ENCODE data around the gene CNST. TPM values are rescaled to one million over a fixed set of nuclear protein-coding genes. Genes with fewer than 3 reads are reported as not detected.
A peak's percentile ranks its signal among the peaks of the same experiment; 100 is the strongest.
"Not testable (repeated sequence)": the region's sequence is repeated elsewhere in the genome, so short reads cannot be mapped to it uniquely, and the experiment has no call there.

CNST gene
- total RNA-seq, 2 experiments from 2014 or later = 23.6 to 24.2 TPM

- Mint-ChIP-seq H3K4me3 (no peak overlapping the region), H3K9me3 (ENCODE audit: low read depth) (no peaks in the 10 kb centered on the region), H3K4me1 (peaks cover 12% of the 10 kb centered on the region), H3K27ac (peak overlapping the region; percentile 13), H3K27me3 (no peaks in the 10 kb centered on the region), H3K36me3 (ENCODE audit: low read depth) (peaks cover 36% of the 10 kb centered on the region)
- ChIA-PET CTCF (interaction anchor here (1.4 to 1.5 kb wide), 2 partner anchors 51 to 86 kb away, joined by 3 read pairs; no protein-coding TSS in a partner anchor), POLR2A (no interaction called here)
- DNase-seq (no peak), ATAC-seq (no peak)
- intact Hi-C loops (cut with DNase I, micrococcal nuclease) = no loop called here
Observed at GRCh38 chr1:246629976-246630375, 63.7 kb downstream of the CNST start.

DNA sequence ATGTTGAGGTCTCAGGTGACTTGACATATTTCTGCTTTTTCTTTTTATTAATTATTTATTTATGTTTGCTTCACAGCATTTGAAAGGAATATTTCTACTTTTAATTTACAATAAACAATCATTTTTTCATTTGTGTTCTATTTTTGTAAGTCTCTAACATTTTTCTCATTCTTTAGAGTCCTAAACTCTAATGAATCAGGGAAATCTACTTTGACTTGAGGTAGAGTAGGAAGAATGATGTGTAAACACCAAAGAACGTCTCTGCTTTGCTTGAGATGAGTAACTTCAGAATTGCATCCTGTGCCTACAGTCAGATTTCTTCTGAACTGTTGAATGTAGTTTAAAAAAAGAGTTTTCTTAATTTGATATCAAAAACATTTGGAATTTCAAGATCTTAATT, 65.2 kb downstream of the CNST start:
- Mint-ChIP-seq H3K27me3 (no peaks in the 10 kb centered on the region), H3K4me3 (no peak overlapping the region), H3K27ac (no peak overlapping the region), H3K9me3 (ENCODE audit: low read depth) (no peaks in the 10 kb centered on the region), H3K36me3 (ENCODE audit: low read depth) (peaks cover 34% of the 10 kb centered on the region), H3K4me1 (peaks cover 12% of the 10 kb centered on the region)
- DNase-seq = no peak
- no peak for ATAC-seq
- ChIA-PET POLR2A (no interaction called here), CTCF (no interaction called here)
- intact Hi-C loops (cut with DNase I, micrococcal nuclease) = no loop called here

- intact Hi-C loops (cut with DNase I, micrococcal nuclease) = no loop called here
- Mint-ChIP-seq H3K9me3 (ENCODE audit: low read depth) (no peaks in the 10 kb centered on the region), H3K27me3 (no peaks in the 10 kb centered on the region), H3K4me1 (peaks cover 12% of the 10 kb centered on the region), H3K4me3 (no peak overlapping the region), H3K27ac (peak overlapping the region; percentile 31), H3K36me3 (ENCODE audit: low read depth) (peaks cover 26% of the 10 kb centered on the region)
- ChIA-PET CTCF (interaction anchor here (1.2 kb wide), 1 partner anchor 10 kb away, joined by 4 read pairs; no protein-coding TSS in a partner anchor), POLR2A (no interaction called here)
- no peak for DNase-seq
- no peak for ATAC-seq
Observed at GRCh38 chr1:246632281-246633168, 66.3 kb downstream of the CNST start.

DNA sequence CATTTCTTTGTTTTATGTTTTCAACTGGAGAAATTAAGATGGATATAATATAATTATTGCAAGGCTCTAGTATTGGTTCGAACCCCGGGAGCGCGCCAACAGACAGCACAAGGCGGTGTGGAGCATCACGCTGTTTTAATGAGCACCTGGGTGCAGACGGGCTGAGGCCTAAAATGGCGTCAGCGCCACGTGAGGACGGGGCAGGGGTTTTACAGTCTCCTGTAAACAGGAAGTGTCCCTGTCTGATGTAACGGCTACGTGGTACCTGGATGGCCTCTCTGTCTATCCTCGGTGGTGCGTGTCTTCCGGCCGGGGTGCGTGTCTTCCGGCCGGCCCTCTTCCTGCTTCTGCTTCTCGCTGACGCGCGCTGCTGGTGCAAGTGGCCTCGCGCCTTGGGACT, 68.4 kb downstream of the CNST start:
- DNase-seq; H3K4me1 Mint-ChIP-seq; H3K9me3 Mint-ChIP-seq (ENCODE audit: low read depth); H3K4me3 Mint-ChIP-seq; H3K27ac Mint-ChIP-seq; CTCF ChIA-PET; H3K27me3 Mint-ChIP-seq; intact Hi-C loops (cut with DNase I, micrococcal nuclease); POLR2A ChIA-PET; ATAC-seq: not testable (repeated sequence)
- H3K36me3 Mint-ChIP-seq (ENCODE audit: low read depth) = peaks cover 25% of the 10 kb centered on the region

- Mint-ChIP-seq H3K4me1 (peaks cover 3% of the 10 kb centered on the region), H3K27ac (no peak overlapping the region), H3K9me3 (ENCODE audit: low read depth) (peaks cover 2% of the 10 kb centered on the region), H3K4me3 (no peak overlapping the region), H3K36me3 (ENCODE audit: low read depth) (peaks cover 30% of the 10 kb centered on the region), H3K27me3 (no peaks in the 10 kb centered on the region)
- CTCF ChIA-PET = no interaction called here
- ATAC-seq = no peak
- intact Hi-C loops (cut with DNase I, micrococcal nuclease) = no loop called here
- POLR2A ChIA-PET = no interaction called here
- no peak for DNase-seq
Observed at GRCh38 chr1:246638941-246639655, 72.8 kb downstream of the CNST start.

- peak overlapping the region; percentile 79 for H3K27ac Mint-ChIP-seq
- peaks cover 2% of the 10 kb centered on the region for H3K9me3 Mint-ChIP-seq (ENCODE audit: low read depth)
- intact Hi-C loops (cut with DNase I, micrococcal nuclease) = loop anchor here (5.0 to 10.0 kb wide), 2 partner anchors 75 to 77 kb away; partner anchors contain the start of genes CNST (in 1 of the 2) and TFB2M (in 1 of the 2)
- no peak for ATAC-seq
- ChIA-PET CTCF (no interaction called here), POLR2A (no interaction called here)
- no peak for DNase-seq
- peaks cover 29% of the 10 kb centered on the region for H3K36me3 Mint-ChIP-seq (ENCODE audit: low read depth)
- no peak overlapping the region for H3K4me3 Mint-ChIP-seq
- H3K4me1 Mint-ChIP-seq = peaks cover 3% of the 10 kb centered on the region
- no peaks in the 10 kb centered on the region for H3K27me3 Mint-ChIP-seq
Observed at GRCh38 chr1:246639732-246640131, 73.5 kb downstream of the CNST start.

GRCh38 chr1:246640747-246641146, 74.5 kb downstream of the CNST start:
- DNase-seq (no peak), ATAC-seq (no peak)
- no peaks in the 10 kb centered on the region for H3K27me3 Mint-ChIP-seq
- ChIA-PET CTCF (interaction anchor here (0.6 to 1.2 kb wide), 2 partner anchors 8 to 73 kb away, joined by 3 to 4 read pairs; no protein-coding TSS in a partner anchor), POLR2A (no interaction called here)
- peaks cover 2% of the 10 kb centered on the region for H3K9me3 Mint-ChIP-seq (ENCODE audit: low read depth)
- peaks cover 3% of the 10 kb centered on the region for H3K4me1 Mint-ChIP-seq
- no peak overlapping the region for H3K27ac Mint-ChIP-seq
- no peak overlapping the region for H3K4me3 Mint-ChIP-seq
- H3K36me3 Mint-ChIP-seq (ENCODE audit: low read depth) = peaks cover 27% of the 10 kb centered on the region
- intact Hi-C loops (cut with DNase I, micrococcal nuclease) = loop anchor here (5.0 to 10.0 kb wide), 2 partner anchors 76 to 78 kb away; partner anchors contain the start of genes CNST (in 1 of the 2) and TFB2M (in 1 of the 2)

GRCh38 chr1:246641394-246641793, 75.1 kb downstream of the CNST start:
- ATAC-seq (no peak), DNase-seq (no peak)
- H3K27me3 Mint-ChIP-seq = no peaks in the 10 kb centered on the region
- CTCF ChIA-PET = interaction anchor here (1.2 to 1.4 kb wide), 3 partner anchors 9 to 74 kb away, joined by 3 to 4 read pairs (median 4); no protein-coding TSS in a partner anchor
- POLR2A ChIA-PET = interaction anchor here (0.6 kb wide), 1 partner anchor 450 kb away, joined by 3 read pairs; no protein-coding TSS in a partner anchor
- H3K9me3 Mint-ChIP-seq (ENCODE audit: low read depth) = peaks cover 2% of the 10 kb centered on the region
- peaks cover 27% of the 10 kb centered on the region for H3K36me3 Mint-ChIP-seq (ENCODE audit: low read depth)
- H3K4me1 Mint-ChIP-seq = peaks cover 3% of the 10 kb centered on the region
- intact Hi-C loops (cut with DNase I, micrococcal nuclease) = loop anchor here (5.0 to 10.0 kb wide), 2 partner anchors 77 to 79 kb away; partner anchors contain the start of genes CNST (in 1 of the 2) and TFB2M (in 1 of the 2)
- H3K27ac Mint-ChIP-seq = no peak overlapping the region
- H3K4me3 Mint-ChIP-seq = no peak overlapping the region

DNA sequence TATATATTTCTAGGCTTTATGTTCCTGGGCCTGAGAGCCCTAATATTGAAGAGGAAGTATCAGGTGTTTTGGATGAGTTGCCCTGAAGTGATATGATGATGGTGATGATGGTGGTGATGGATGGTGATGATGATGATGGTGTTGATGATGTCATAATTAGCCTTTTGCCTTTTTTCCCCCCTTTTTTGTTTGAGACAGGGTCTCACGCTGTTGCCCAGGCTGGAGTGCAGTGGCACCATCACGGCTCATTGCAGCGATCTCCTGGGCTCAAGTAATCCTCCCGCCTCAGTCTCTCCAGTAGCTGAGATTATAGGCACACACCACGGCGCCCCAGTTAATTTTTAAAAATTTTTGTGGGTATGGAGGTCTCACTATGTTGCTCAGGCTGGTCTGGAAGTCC, 76.5 kb downstream of the CNST start:
- H3K27me3 Mint-ChIP-seq = no peaks in the 10 kb centered on the region
- no peak for DNase-seq
- intact Hi-C loops (cut with DNase I, micrococcal nuclease) = loop anchor here (5.0 to 10.0 kb wide), 2 partner anchors 78 to 80 kb away; partner anchors contain the start of genes CNST (in 1 of the 2) and TFB2M (in 1 of the 2)
- POLR2A ChIA-PET = no interaction called here
- no peak for ATAC-seq
- H3K27ac Mint-ChIP-seq = no peak overlapping the region
- H3K36me3 Mint-ChIP-seq (ENCODE audit: low read depth) = peaks cover 27% of the 10 kb centered on the region
- CTCF ChIA-PET = interaction anchor here (0.6 to 1.4 kb wide), 3 partner anchors 10 to 1565 kb away, joined by 3 to 4 read pairs (median 3); no protein-coding TSS in a partner anchor
- no peak overlapping the region for H3K4me3 Mint-ChIP-seq
- H3K4me1 Mint-ChIP-seq = peaks cover 3% of the 10 kb centered on the region
- peaks cover 2% of the 10 kb centered on the region for H3K9me3 Mint-ChIP-seq (ENCODE audit: low read depth)

GRCh38 chr1:246647113-246647512, 80.9 kb downstream of the CNST start:
- POLR2A ChIA-PET = no interaction called here

DNA sequence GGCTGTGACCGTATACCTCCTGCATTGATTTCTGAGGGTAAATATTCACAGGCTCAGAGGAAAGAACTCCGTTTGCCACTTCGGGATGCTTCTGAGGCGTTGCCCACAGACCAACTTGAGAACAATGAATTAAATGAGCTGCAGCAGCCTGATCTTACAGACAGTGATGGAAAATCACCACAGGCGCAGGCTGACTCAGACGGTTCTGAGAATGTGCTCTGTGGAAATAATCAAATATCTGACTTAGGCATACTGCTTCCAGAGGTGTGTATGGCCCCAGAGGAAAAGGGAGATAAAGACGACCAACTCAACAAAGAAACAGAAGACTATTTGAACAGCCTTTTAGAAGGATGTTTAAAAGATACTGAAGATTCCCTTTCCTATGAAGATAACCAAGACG, 81.3 kb downstream of the CNST start:
- H3K4me1 Mint-ChIP-seq = peaks cover 2% of the 10 kb centered on the region
- peaks cover 2% of the 10 kb centered on the region for H3K9me3 Mint-ChIP-seq (ENCODE audit: low read depth)
- no peak for DNase-seq
- POLR2A ChIA-PET = no interaction called here
- no peak overlapping the region for H3K4me3 Mint-ChIP-seq
- ATAC-seq = no peak
- H3K27ac Mint-ChIP-seq = no peak overlapping the region
- peaks cover 33% of the 10 kb centered on the region for H3K36me3 Mint-ChIP-seq (ENCODE audit: low read depth)
- CTCF ChIA-PET = interaction anchor here (1.5 kb wide), 1 partner anchor 150 kb away, joined by 5 read pairs; no protein-coding TSS in a partner anchor
- H3K27me3 Mint-ChIP-seq = no peaks in the 10 kb centered on the region
- intact Hi-C loops (cut with DNase I, micrococcal nuclease) = loop anchor here in 1 of 2 experiments (10.0 kb wide), 1 partner anchor 83 kb away; the partner anchor contains the start of genes CNST and TFB2M

More at GRCh38 chr1:246647113-246647512, 80.9 kb downstream of the CNST start:
- CTCF ChIA-PET = interaction anchor here (1.5 kb wide), 1 partner anchor 149 kb away, joined by 5 read pairs; no protein-coding TSS in a partner anchor
- no peaks in the 10 kb centered on the region for H3K27me3 Mint-ChIP-seq
- H3K9me3 Mint-ChIP-seq (ENCODE audit: low read depth) = peaks cover 2% of the 10 kb centered on the region
- no peak overlapping the region for H3K4me3 Mint-ChIP-seq
- DNase-seq (no peak), ATAC-seq (no peak)
- peaks cover 33% of the 10 kb centered on the region for H3K36me3 Mint-ChIP-seq (ENCODE audit: low read depth)
- intact Hi-C loops (cut with DNase I, micrococcal nuclease) = loop anchor here in 1 of 2 experiments (10.0 kb wide), 1 partner anchor 82 kb away; the partner anchor contains the start of genes CNST and TFB2M
- H3K27ac Mint-ChIP-seq = no peak overlapping the region
- peaks cover 2% of the 10 kb centered on the region for H3K4me1 Mint-ChIP-seq

Data from activated CD4-positive, alpha-beta T cell treated with anti-CD3 and anti-CD28 coated beads for 36 hours (primary cell).